Hindlimb muscle (tissue), 1 donor: ENCODE results near the gene IRF6. TPM values are rescaled to one million over a fixed set of nuclear protein-coding genes. Genes with fewer than 3 reads are reported as not detected.

Experiments
- polyA plus RNA-seq: library from polyadenylated mRNA; unstranded; fragments of 120-200 nt; gene quantifications from one replicate; pipeline ENCODE4 v1.2.1, GENCODE V29; 2013; ENCODE audit not compliant: insufficient read length

IRF6 gene
- polyA plus RNA-seq, 1 donor = 0.83 TPM

Other genes with a start within 250 kb of the IRF6 start
- gene CAMK1G, start 222.4 kb downstream of the IRF6 start, polyA plus RNA-seq = not detected
- gene LAMB3, start 153.7 kb downstream of the IRF6 start, polyA plus RNA-seq = 0.81 TPM
- 12.3 TPM for gene G0S2, start 130.7 kb downstream of the IRF6 start, polyA plus RNA-seq
- gene HSD11B1, start 101.3 kb downstream of the IRF6 start, polyA plus RNA-seq = not detected
- gene TRAF3IP3, start 50.1 kb downstream of the IRF6 start, polyA plus RNA-seq = 2.8 TPM
- gene C1orf74, start 21.6 kb downstream of the IRF6 start, polyA plus RNA-seq = 2.8 TPM
- gene UTP25, start 21.8 kb upstream of the IRF6 start, polyA plus RNA-seq = 7.2 TPM
- 1.7 TPM for gene SYT14, start 132.1 kb upstream of the IRF6 start, polyA plus RNA-seq